ENCODE measurements around the gene LRMDA. TPM values are rescaled to one million over a fixed set of nuclear protein-coding genes. Genes with fewer than 3 reads are reported as not detected.

The LRMDA gene
- total and polyA plus RNA-seq, 2 of the 8 experiments (the other 6 are each of a cell fraction or from before 2014, with no cell fraction given): 0.86 to 2.8 TPM

GRCh38 chr10:76435157-76435556 is 1003.7 kb downstream of the LRMDA start:
- H2BK20ac ChIP-seq (ENCODE audit: low read length): no peak overlapping the region
- H3K27ac ChIP-seq (ENCODE audit: low read depth, low read length): no peak overlapping the region
- FAIRE-seq: no peak
- POLR2A ChIA-PET (ENCODE audit: partially characterized antibody): no interaction called here
- H3K79me1 ChIP-seq (ENCODE audit: low read depth, low read length): no peaks in the 10 kb centered on the region
- H2BK120ac ChIP-seq (replicated peaks; ENCODE audit: low read depth, low read length): no peak overlapping the region
- H3K9ac ChIP-seq (replicated peaks in 1 of 4; ENCODE audit: extremely low read depth in 1 of 4, low read depth in 3 of 4, low read length in 3 of 4): no peak overlapping the region
- H3K36me3 ChIP-seq (ENCODE audit: control insufficient read depth in 2 of 4, insufficient read depth in 4 of 4, low read length in 3 of 4): no peaks in the 10 kb centered on the region
- 88% methylated on average over 1 of the region's 1 CpG; no CpG with 5 or more reads in 1 of the 2 experiments for WGBS, 2 experiments (ENCODE audit: extremely low coverage in 1 of 2, insufficient coverage in 1 of 2, insufficient read length in 1 of 2, insufficient replicate concordance in 2 of 2, low coverage in 1 of 2, low lambda C conversion rate in 2 of 2, missing lambda C conversion rate in 1 of 2)
- no peak overlapping the region for H3K4ac ChIP-seq (replicated peaks; ENCODE audit: insufficient read length, low read depth, low read length)
- no peak overlapping the region for H3K23ac ChIP-seq (ENCODE audit: insufficient read length)
- no peak overlapping the region for H2AFZ ChIP-seq (ENCODE audit: low read length)
- peak; percentile 29; a peak in 3 of 4 replicates for TF ChIP-seq RAD21 (IDR thresholded peaks at IDR 0.05 in 1 of 2, conservative IDR thresholded peaks at IDR 0.05 in 1 of 2; ENCODE audit: low read depth in 2 of 2, low read length in 2 of 2)
- TF ChIP-seq ASH2L (IDR thresholded peaks at IDR 0.05; ENCODE audit: low read length): no peak
- no peak for TF ChIP-seq ATF3 (IDR thresholded peaks at IDR 0.05; ENCODE audit: insufficient read depth, low read depth, low read length)
- no peak for TF ChIP-seq BCL11A (IDR thresholded peaks at IDR 0.05; ENCODE audit: low read depth in 2 of 2, low read length in 2 of 2)
- TF ChIP-seq CTCF (IDR thresholded peaks at IDR 0.05; ENCODE audit: control extremely low read depth in 1 of 3, insufficient read depth in 1 of 3, low read depth in 1 of 3, low read length in 3 of 3): peak in 2 of 3 experiments; percentile 0 to 31; a peak in 2 of 4 replicates
- TF ChIP-seq RBBP5 (IDR thresholded peaks at IDR 0.05; ENCODE audit: borderline replicate concordance, low read depth, low read length): no peak
- no peak overlapping the region for H2BK15ac ChIP-seq (ENCODE audit: low read length)
- no peaks in the 10 kb centered on the region for H3K9me3 ChIP-seq (ENCODE audit: insufficient read depth in 2 of 2, low read depth in 1 of 2, low read length in 1 of 2)
- H3K27me3 ChIP-seq (replicated peaks in 1 of 4; ENCODE audit: control insufficient read depth in 3 of 4, extremely low read depth in 1 of 4, insufficient read depth in 3 of 4, low read length in 3 of 4): no peaks in the 10 kb centered on the region
- no peak overlapping the region for H3K14ac ChIP-seq (ENCODE audit: insufficient read length)
- no peak overlapping the region for H3K18ac ChIP-seq (ENCODE audit: extremely low read depth, low read length)
- H3K79me2 ChIP-seq (ENCODE audit: control insufficient read depth in 1 of 2, insufficient read depth in 2 of 2, low read length in 2 of 2): no peaks in the 10 kb centered on the region
- peaks cover 0 to 2% (median 1%) of the 10 kb centered on the region in 4 experiments; a peak in 1 of 7 replicates for H3K4me1 ChIP-seq (replicated peaks in 1 of 4; ENCODE audit: control insufficient read depth in 3 of 4, insufficient read depth in 4 of 4, low read length in 3 of 4)
- no peak for DNase-seq (ENCODE audit: low read depth in 1 of 2, low spot score in 2 of 2)
- H2AK5ac ChIP-seq (ENCODE audit: low read depth, low read length): no peak overlapping the region
- no peak overlapping the region for H2BK12ac ChIP-seq (ENCODE audit: low read depth, low read length)
- H3K23me2 ChIP-seq (ENCODE audit: low read depth, low read length): no peaks in the 10 kb centered on the region; the same call in 1 of the 2 replicates
- no peaks in the 10 kb centered on the region for H4K20me1 ChIP-seq (replicated peaks in 1 of 2; ENCODE audit: control insufficient read depth in 1 of 2, insufficient read depth in 2 of 2, low read length in 2 of 2)
- no peak overlapping the region for H3K4me3 ChIP-seq (ENCODE audit: extremely low read depth in 1 of 4, insufficient read depth in 2 of 4, low read depth in 3 of 4, low read length in 4 of 4)
- no peak overlapping the region for H2BK5ac ChIP-seq (ENCODE audit: low read depth, low read length)
- H4K5ac ChIP-seq (ENCODE audit: insufficient read length, low read depth, low read length): no peak overlapping the region
- no peak overlapping the region for H4K8ac ChIP-seq (ENCODE audit: extremely low read depth, insufficient read depth, low read length)
- H3K4me2 ChIP-seq (ENCODE audit: insufficient read depth in 1 of 2, low read depth in 2 of 2, low read length in 2 of 2): no peak overlapping the region
- CTCF ChIA-PET (ENCODE audit: partially characterized antibody): interaction anchor here (1.1 to 1.3 kb wide), 2 partner anchors 11 to 14 kb away, joined by 3 to 5 read pairs; no protein-coding TSS in a partner anchor
- no peak overlapping the region for H3K56ac ChIP-seq (replicated peaks; ENCODE audit: insufficient read length, low read depth, low read length)
- H4K91ac ChIP-seq (replicated peaks; ENCODE audit: insufficient read length, low read length): no peak overlapping the region
